ENCODE results near the gene TOR2A. TPM values are rescaled to one million over a fixed set of nuclear protein-coding genes. Genes with fewer than 3 reads are reported as not detected.

TOR2A gene
- total and polyA plus RNA-seq, 2 of the 8 experiments (the other 6 are each of a cell fraction or from before 2014, with no cell fraction given), result 18.7 to 24.9 TPM

GRCh38 chr9:127749090-127749787, 14.1 kb upstream of the TOR2A start:
- H3K23ac ChIP-seq (ENCODE audit: insufficient read length), result no peak overlapping the region
- POLR2A ChIA-PET (ENCODE audit: partially characterized antibody), result interaction anchor here (1.4 kb wide), 1 partner anchor 24 kb away, joined by 3 read pairs; no protein-coding TSS in a partner anchor
- WGBS, 2 experiments (ENCODE audit: extremely low coverage in 1 of 2, insufficient coverage in 1 of 2, insufficient read length in 1 of 2, insufficient replicate concordance in 2 of 2, low coverage in 1 of 2, low lambda C conversion rate in 2 of 2, missing lambda C conversion rate in 1 of 2), result 94% methylated on average over 26 of the region's 26 CpGs; no CpG with 5 or more reads in 1 of the 2 experiments
- H3K4me3 ChIP-seq (ENCODE audit: extremely low read depth in 1 of 4, insufficient read depth in 2 of 4, low read depth in 3 of 4, low read length in 4 of 4), result no peak overlapping the region
- no peaks in the 10 kb centered on the region; a peak in 2 of 8 replicates for H3K36me3 ChIP-seq (ENCODE audit: control insufficient read depth in 2 of 4, insufficient read depth in 4 of 4, low read length in 3 of 4)
- no peaks in the 10 kb centered on the region for H3K9me3 ChIP-seq (ENCODE audit: insufficient read depth in 2 of 2, low read depth in 1 of 2, low read length in 1 of 2)
- H2AK5ac ChIP-seq (ENCODE audit: low read depth, low read length), result no peak overlapping the region
- DNase-seq (ENCODE audit: low read depth in 1 of 2, low spot score in 2 of 2) (no peak), FAIRE-seq (no peak)
- no peak overlapping the region for H2BK5ac ChIP-seq (ENCODE audit: low read depth, low read length)
- no peaks in the 10 kb centered on the region for H3K79me1 ChIP-seq (ENCODE audit: low read depth, low read length)
- no peak overlapping the region for H2BK12ac ChIP-seq (ENCODE audit: low read depth, low read length)
- H3K14ac ChIP-seq (ENCODE audit: insufficient read length), result no peak overlapping the region
- CTCF ChIA-PET (ENCODE audit: partially characterized antibody), result interaction anchor here (0.6 to 1.6 kb wide), 3 partner anchors 35 to 399 kb away, joined by 3 to 7 read pairs (median 4); no protein-coding TSS in a partner anchor
- no peak overlapping the region for H3K56ac ChIP-seq (replicated peaks; ENCODE audit: insufficient read length, low read depth, low read length)
- H3K9ac ChIP-seq (replicated peaks in 1 of 4; ENCODE audit: extremely low read depth in 1 of 4, low read depth in 3 of 4, low read length in 3 of 4), result no peak overlapping the region
- no peak overlapping the region for H4K5ac ChIP-seq (ENCODE audit: insufficient read length, low read depth, low read length)
- H3K27me3 ChIP-seq (replicated peaks in 1 of 4; ENCODE audit: control insufficient read depth in 3 of 4, extremely low read depth in 1 of 4, insufficient read depth in 3 of 4, low read length in 3 of 4), result peaks cover 0 to 5% (median 1%) of the 10 kb centered on the region in 4 experiments; a peak in 2 of 7 replicates
- H2BK20ac ChIP-seq (ENCODE audit: low read length), result no peak overlapping the region
- H3K79me2 ChIP-seq (ENCODE audit: control insufficient read depth in 1 of 2, insufficient read depth in 2 of 2, low read length in 2 of 2), result no peaks in the 10 kb centered on the region
- no peak overlapping the region for H2BK120ac ChIP-seq (replicated peaks; ENCODE audit: low read depth, low read length)
- H3K27ac ChIP-seq (ENCODE audit: low read depth, low read length), result no peak overlapping the region
- no peak overlapping the region for H4K91ac ChIP-seq (replicated peaks; ENCODE audit: insufficient read length, low read length)
- H2BK15ac ChIP-seq (ENCODE audit: low read length), result no peak overlapping the region
- no peaks in the 10 kb centered on the region for H3K4me1 ChIP-seq (replicated peaks in 1 of 4; ENCODE audit: control insufficient read depth in 3 of 4, insufficient read depth in 4 of 4, low read length in 3 of 4)
- H4K8ac ChIP-seq (ENCODE audit: extremely low read depth, insufficient read depth, low read length), result no peak overlapping the region
- no peak overlapping the region for H3K4ac ChIP-seq (replicated peaks; ENCODE audit: insufficient read length, low read depth, low read length)
- no peak overlapping the region for H2AFZ ChIP-seq (ENCODE audit: low read length)
- peaks cover 5 to 25% of the 10 kb centered on the region in 2 experiments for H4K20me1 ChIP-seq (replicated peaks in 1 of 2; ENCODE audit: control insufficient read depth in 1 of 2, insufficient read depth in 2 of 2, low read length in 2 of 2)
- no peak overlapping the region for H3K4me2 ChIP-seq (ENCODE audit: insufficient read depth in 1 of 2, low read depth in 2 of 2, low read length in 2 of 2)
- peaks cover 2% of the 10 kb centered on the region; the same call in 1 of the 2 replicates for H3K23me2 ChIP-seq (ENCODE audit: low read depth, low read length)
- H3K18ac ChIP-seq (ENCODE audit: extremely low read depth, low read length), result no peak overlapping the region
- TF ChIP-seq CHD1 (IDR thresholded peaks at IDR 0.05; ENCODE audit: low read depth, low read length), result no peak
- TF ChIP-seq SP2 (IDR thresholded peaks at IDR 0.05; ENCODE audit: low read length), result no peak
- no peak for TF ChIP-seq BCL11A (IDR thresholded peaks at IDR 0.05; ENCODE audit: low read depth in 2 of 2, low read length in 2 of 2)
